NCI-H2029 (cell line): Measurements from ENCODE around the gene COA1.
"Not testable (repeated sequence)": the region's sequence is repeated elsewhere in the genome, so short reads cannot be mapped to it uniquely, and the experiment has no call there.

Experiments used
- DNase-seq: peaks from one replicate; lab custom pipeline; 2025; lab: John Stamatoyannopoulos, UW

The COA1 gene

GRCh38 chr7:43687866-43688265, 41.5 kb downstream of the COA1 start:
- DNase-seq = not testable (repeated sequence)

GRCh38 chr7:43686991-43687390, 42.3 kb downstream of the COA1 start:
- DNase-seq = no peak

GRCh38 chr7:43680736-43681135, 48.6 kb downstream of the COA1 start:
- no peak for DNase-seq

GRCh38 chr7:43679210-43680068, 49.9 kb downstream of the COA1 start:
- no peak for DNase-seq

GRCh38 chr7:43678315-43678714, 51.0 kb downstream of the COA1 start:
- no peak for DNase-seq

- DNase-seq = no peak
Measured at GRCh38 chr7:43677864-43678263, 51.5 kb downstream of the COA1 start.

- DNase-seq = no peak
Measured at GRCh38 chr7:43674559-43675436, 54.5 kb downstream of the COA1 start.

GRCh38 chr7:43673243-43673976, 55.9 kb downstream of the COA1 start:
- not testable (repeated sequence) for DNase-seq

- no peak for DNase-seq
Measured at GRCh38 chr7:43671521-43671920, 57.8 kb downstream of the COA1 start.

- no peak for DNase-seq
Measured at GRCh38 chr7:43669286-43670081, 59.8 kb downstream of the COA1 start.

GRCh38 chr7:43668035-43668434, 61.3 kb downstream of the COA1 start:
- DNase-seq = no peak

GRCh38 chr7:43666938-43667337, 62.4 kb downstream of the COA1 start:
- DNase-seq = no peak

GRCh38 chr7:43664681-43665080, 64.6 kb downstream of the COA1 start:
- no peak for DNase-seq

- no peak for DNase-seq
Measured at GRCh38 chr7:43660141-43660540, 69.2 kb downstream of the COA1 start.

GRCh38 chr7:43659549-43659896, 69.8 kb downstream of the COA1 start:
- no peak for DNase-seq

GRCh38 chr7:43658718-43659548, 70.4 kb downstream of the COA1 start:
- no peak for DNase-seq

GRCh38 chr7:43656997-43657396, 72.3 kb downstream of the COA1 start:
- DNase-seq = no peak

GRCh38 chr7:43655584-43655983, 73.7 kb downstream of the COA1 start:
- no peak for DNase-seq

GRCh38 chr7:43653891-43654504, 75.3 kb downstream of the COA1 start:
- no peak for DNase-seq

- DNase-seq = no peak
Measured at GRCh38 chr7:43653466-43653865, 75.9 kb downstream of the COA1 start.
